K562 (cell line): ENCODE results near the gene FAM53B. TPM values are rescaled to one million over a fixed set of nuclear protein-coding genes. Genes with fewer than 3 reads are reported as not detected.

Experiments
- CTCFL ChIP-seq: IDR thresholded peaks from 2 replicates; pipeline ENCODE4 v1.6.1; 2011; ENCODE audit warnings: borderline replicate concordance, low read depth, mild to moderate bottlenecking, moderate library complexity, low read length; ENCODE audit not compliant: insufficient read depth, poor library complexity, severe bottlenecking
- ETV5 ChIP-seq: sonication (generic); formaldehyde crosslinking; IDR thresholded peaks from 2 replicates; pipeline ENCODE4 v1.4.0; 2020; ENCODE audit warnings: low read depth, mild to moderate bottlenecking, missing genetic modification reagents
- HNRNPL ChIP-seq: fragments of 200-400 bp; formaldehyde crosslinking; IDR thresholded peaks from 2 replicates; pipeline ENCODE4 v1.6.1; 2017; ENCODE audit warnings: low read depth, mild to moderate bottlenecking, low read length
- KLF10 ChIP-seq: fragments of 250-450 bp; sonication (Bioruptor Pico); IDR thresholded peaks from 2 replicates; pipeline ENCODE4 v1.6.1; 2021; ENCODE audit warnings: matching md5 sums
- LEF1 ChIP-seq: fragments of 450-650 bp; IDR thresholded peaks from 2 replicates; pipeline ENCODE4 v1.6.1; 2016; ENCODE audit warnings: mild to moderate bottlenecking
- TCF3 ChIP-seq: sonication (generic); formaldehyde crosslinking; IDR thresholded peaks from 2 replicates; pipeline ENCODE4 v1.4.0; 2020; ENCODE audit warnings: mild to moderate bottlenecking, missing genetic modification reagents
- TOE1 ChIP-seq, 2 experiments: fragments of 450-650 bp in 1 of 2; sonication (generic) in 1 of 2; formaldehyde crosslinking in 1 of 2; IDR thresholded peaks; 2 replicates each; pipeline versions ENCODE4 v1.7.1 to v1.8.0; 2016 to 2022; ENCODE audit warnings: borderline replicate concordance in 2 of 2, mild to moderate bottlenecking in 2 of 2, antibody characterized with exemption in 1 of 2, inconsistent platforms in 1 of 2, low read depth in 1 of 2, missing genetic modification reagents in 1 of 2, moderate library complexity in 1 of 2
- ZNF184 ChIP-seq: sonication (generic); formaldehyde crosslinking; IDR thresholded peaks from 2 replicates; pipeline ENCODE4 v1.5.0; 2020; ENCODE audit warnings: missing genetic modification reagents
- ZNF318 ChIP-seq, 2 experiments: fragments of 450-650 bp; IDR thresholded peaks; 2 replicates each; pipeline ENCODE4 v1.6.1; 2016; ENCODE audit warnings: mild to moderate bottlenecking in 2 of 2, borderline replicate concordance in 1 of 2, low read depth in 1 of 2, moderate library complexity in 1 of 2
- ZNF699 ChIP-seq: fragments of 250-450 bp; sonication (Bioruptor Pico); IDR thresholded peaks from 2 replicates; pipeline ENCODE4 v1.8.0; 2021; ENCODE audit warnings: mild to moderate bottlenecking, moderate library complexity; ENCODE audit not compliant: insufficient replicate concordance
- polyA plus RNA-seq, 8 experiments: library from polyadenylated mRNA; depleted of rRNA in 4 of 8; stranded (reverse) in 5 of 8; unstranded in 3 of 8; fragments of >200 nt; fragmentation: Nextera tagmentation in 2 of 8; fragmentation: Illumina TruSeq in 1 of 8; extraction: Ambion mirVana in 2 of 8; extraction: Trizol in 1 of 8; gene quantifications; 2 replicates each; pipeline versions ENCODE4 v1.2.1 to v1.2.3, GENCODE V29; 2011 to 2014; ENCODE audit warnings: inconsistent platforms in 1 of 8, missing spikeins in 1 of 8
- total RNA-seq, 7 experiments: library from RNA; depleted of rRNA in 6 of 7; stranded (reverse); fragments of >200 nt in 6 of 7; fragmentation: Illumina TruSeq in 2 of 7; extraction: Trizol in 2 of 7; gene quantifications; 2 replicates each; pipeline versions ENCODE4 v1.2.1 to v1.2.3, GENCODE V29; 2011 to 2021; ENCODE audit warnings: low replicate concordance in 1 of 7

FAM53B gene
- total and polyA plus RNA-seq, 9 of the 15 experiments (the other 6 are each of a cell fraction or from before 2014, with no cell fraction given), result 0.03 to 16.5 (median 5.0) TPM

GRCh38 chr10:124717911-124718741 is 26.1 kb downstream of the FAM53B start (continued):
- TF ChIP-seq ZNF184 (CRISPR knock-in tag) (no peak), LEF1 (peak; percentile 79), ZNF699 (CRISPR knock-in tag) (no peak), ZNF318 (IDR thresholded peaks at IDR 0.05; ENCODE audit: borderline replicate concordance in 1 of 2, low read depth in 1 of 2) (peak in 1 of 2 experiments; percentile 64; a peak in 1 of 4 replicates), HNRNPL (no peak), ETV5 (CRISPR knock-in tag) (no peak), TOE1 (IDR thresholded peaks at IDR 0.05; ENCODE audit: borderline replicate concordance) (peak; percentile 68; the same call in 1 of the 2 replicates), TOE1 (CRISPR knock-in tag; IDR thresholded peaks at IDR 0.05; ENCODE audit: borderline replicate concordance, low read depth) (no peak), TCF3 (CRISPR knock-in tag) (peak; percentile 98), KLF10 (CRISPR knock-in tag) (no peak), CTCFL (no peak)
